SH-SY5Y (cell line): Measurements from ENCODE around the gene NRP1.

Experiments used
- GATA2 ChIP-seq: IDR thresholded peaks from 2 replicates; pipeline ENCODE4 v1.6.1; 2011; ENCODE audit warnings: mild to moderate bottlenecking, low read depth, low read length
- GATA3 ChIP-seq: IDR thresholded peaks from 2 replicates; pipeline ENCODE4 v1.6.1; 2011; ENCODE audit warnings: low read depth, mild to moderate bottlenecking, low read length, moderate library complexity

GRCh38 chr10:33145451-33146188 lies 188.8 kb downstream of the NRP1 start:
- TF ChIP-seq GATA2 (no peak), GATA3 (no peak)
